Ovary (tissue), 9 donors: ENCODE results near the gene VAMP4. TPM values are rescaled to one million over a fixed set of nuclear protein-coding genes. Genes with fewer than 3 reads are reported as not detected.

Source experiments
- DNase-seq, 5 donors: peaks; one replicate each; pipeline ENCODE4 v3.0.0-alpha.2; 2019 to 2020
- H3K27ac ChIP-seq, 2 donors: fragments of 200-600 bp; one replicate each; pipeline versions ENCODE4 v1.5.1 to v1.8.0; 2019 to 2022
- H3K27me3 ChIP-seq: fragments of 200-600 bp; one replicate; pipeline ENCODE4 v1.8.0; 2022
- H3K36me3 ChIP-seq: fragments of 200-600 bp; sonication (generic); one replicate; pipeline ENCODE4 v1.5.1; 2019
- H3K4me1 ChIP-seq: one replicate; pipeline ENCODE4 v1.8.1; 2013; ENCODE audit warnings: mild to moderate bottlenecking, moderate library complexity; ENCODE audit not compliant: insufficient read depth
- H3K4me3 ChIP-seq: fragments of 200-600 bp; sonication (generic); one replicate; pipeline ENCODE4 v1.5.1; 2017
- H3K9me3 ChIP-seq, 2 donors: fragments of 200-600 bp in 1 of 2; sonication (generic) in 1 of 2; one replicate each; pipeline versions ENCODE4 v1.5.1 to v1.8.1; 2013 to 2019; ENCODE audit warnings: mild to moderate bottlenecking in 1 of 2, moderate library complexity in 1 of 2
- CTCF ChIP-seq, 3 donors: fragments of 450-650 bp in 2 of 3; fragments of 200-600 bp in 1 of 3; IDR thresholded peaks; one replicate each; pipeline versions ENCODE4 v1.5.1 to v1.8.0; 2016 to 2022; ENCODE audit warnings: antibody characterized with exemption in 3 of 3, mild to moderate bottlenecking in 1 of 3
- EP300 ChIP-seq: sonication (generic); formaldehyde crosslinking; IDR thresholded peaks from one replicate; pipeline ENCODE4 v1.6.1; 2017; ENCODE audit warnings: antibody characterized with exemption
- POLR2A ChIP-seq: fragments of 450-650 bp; IDR thresholded peaks from one replicate; pipeline ENCODE4 v1.6.1; 2017; ENCODE audit warnings: antibody characterized with exemption, mild to moderate bottlenecking, moderate library complexity
- WGBS, 3 donors: extraction: QIAGEN DNeasy Blood & Tissue Kit in 1 of 3; methylation state at CpG; one replicate each; pipeline versions ENCODE4 v1.1.5 to v1.1.7; 2013 to 2017; 5-methylcytosine and 5-hydroxymethylcytosine counted together
- intact Hi-C, 4 donors: fragments of 100-400 bp; cut with DNase I; formaldehyde crosslinking; loops; one replicate each; pipeline versions ENCODE4 v1.11.0 to v1.15.1; 2022 to 2023
- polyA plus RNA-seq, 2 donors: library from polyadenylated mRNA; stranded (reverse); fragments of 200-250 nt in 1 of 2; fragments of 350-450 nt in 1 of 2; fragmentation: Illumina TruSeq in 1 of 2; extraction: RNeasy Lipid Tissue Mini Kit (QIAGEN cat#74804) in 1 of 2; gene quantifications; one replicate each; pipeline ENCODE4 v1.2.3, GENCODE V29; 2013 to 2014
- total RNA-seq, 7 donors: library from RNA; depleted of rRNA in 2 of 7; stranded (reverse); fragments of >200 nt in 2 of 7; fragmentation: NEBNext Ultra II Directional in 3 of 7; extraction: Animal tissue kit (Norgen Biotek cat#: 25700) in 3 of 7; gene quantifications; one replicate each; pipeline versions ENCODE4 v1.1.0 to v1.2.4, GENCODE V29; 2016 to 2023
- donor health status: DM: no; HTN: no; CAD: no; lungs with moderate emphysema.
- donor health status: DM: no; HTN: no; CAD: no.
- donor health status: Bipolar disorder and iron deficiency.
- donor health status: DM: yes; HTN: yes; CAD: no.
- donor health status: DM: no; HTN: no; CAD: no.
- donor health status: DM: yes; HTN: yes; CAD: no.

The VAMP4 gene
- total and polyA plus RNA-seq, 9 donors = 6.7 to 14.1 (median 12.3) TPM

GRCh38 chr1:171742577-171742922 is 685 bp upstream of the VAMP4 start:
- intact Hi-C loops = loop anchor here in 2 of 4 donors (2.0 to 5.0 kb wide), 2 partner anchors 38 to 40 kb away; partner anchors contain the start of gene METTL13 (in 2 of the 2)
- 0% methylated on average over 14 of the region's 14 CpGs for WGBS, 3 donors
- TF ChIP-seq CTCF (IDR thresholded peaks at IDR 0.05) (no peak), POLR2A (no peak), EP300 (no peak)

GRCh38 chr1:171740987-171741871 is 636 bp downstream of the VAMP4 start:
- Histone ChIP-seq H3K4me1 (peaks cover 5% of the 10 kb centered on the region), H3K27me3 (no peaks in the 10 kb centered on the region), H3K36me3 (no peaks in the 10 kb centered on the region), H3K4me3 (peak overlapping the region; percentile 77), H3K27ac (peak overlapping the region; percentile 71 to 88), H3K9me3 (no peaks in the 10 kb centered on the region)
- peak; percentile 24 to 50 (median 47) for DNase-seq
- 1 to 2% (median 1%) methylated on average over 28 of the region's 28 CpGs for WGBS, 3 donors
- TF ChIP-seq EP300 (no peak), CTCF (IDR thresholded peaks at IDR 0.05) (no peak), POLR2A (no peak)
- intact Hi-C loops = loop anchor here in 1 of 4 donors (5.0 kb wide), 1 partner anchor 41 kb away; the partner anchor contains the start of gene METTL13

More at GRCh38 chr1:171742577-171742922, 685 bp upstream of the VAMP4 start:
- H3K27me3 ChIP-seq = no peaks in the 10 kb centered on the region
- peaks cover 5% of the 10 kb centered on the region for H3K4me1 ChIP-seq
- no peaks in the 10 kb centered on the region for H3K9me3 ChIP-seq
- DNase-seq = peak; percentile 42 to 57 (median 51)
- peak overlapping the region; percentile 71 to 88 for H3K27ac ChIP-seq
- H3K36me3 ChIP-seq = no peaks in the 10 kb centered on the region
- H3K4me3 ChIP-seq = peak overlapping the region; percentile 77

GRCh38 chr1:171740356-171740863 is 1.5 kb downstream of the VAMP4 start:
- intact Hi-C loops = loop anchor here in 1 of 4 donors (5.0 kb wide), 1 partner anchor 42 kb away; the partner anchor contains the start of gene METTL13
- Histone ChIP-seq H3K4me3 (no peak overlapping the region), H3K36me3 (no peaks in the 10 kb centered on the region), H3K9me3 (no peaks in the 10 kb centered on the region), H3K27ac (no peak overlapping the region), H3K4me1 (peaks cover 5% of the 10 kb centered on the region), H3K27me3 (no peaks in the 10 kb centered on the region)
- no peak for DNase-seq
- no peak for TF ChIP-seq EP300
- no peak for TF ChIP-seq CTCF (IDR thresholded peaks at IDR 0.05)
- TF ChIP-seq POLR2A = no peak
- 58 to 68% (median 64%) methylated on average over 2 of the region's 2 CpGs for WGBS, 3 donors

GRCh38 chr1:171739656-171740055 is 2.2 kb downstream of the VAMP4 start:
- TF ChIP-seq POLR2A (no peak), CTCF (IDR thresholded peaks at IDR 0.05) (no peak), EP300 (no peak)
- Histone ChIP-seq H3K36me3 (no peaks in the 10 kb centered on the region), H3K27me3 (no peaks in the 10 kb centered on the region), H3K4me1 (peaks cover 5% of the 10 kb centered on the region), H3K27ac (no peak overlapping the region), H3K9me3 (no peaks in the 10 kb centered on the region), H3K4me3 (no peak overlapping the region)
- intact Hi-C loops = loop anchor here in 1 of 4 donors (5.0 kb wide), 1 partner anchor 43 kb away; the partner anchor contains the start of gene METTL13
- 82 to 86% (median 83%) methylated on average over 2 of the region's 2 CpGs for WGBS, 3 donors
- no peak for DNase-seq
